Progenitor cell of endocrine pancreas (in vitro differentiated cells): Measurements from ENCODE around the gene C10orf95. TPM values are rescaled to one million over a fixed set of nuclear protein-coding genes. Genes with fewer than 3 reads are reported as not detected.
A peak's percentile ranks its signal among the peaks of the same experiment; 100 is the strongest.

Experiments
- DNase-seq: peaks from one replicate; pipeline ENCODE4 v3.0.0; 2021; ENCODE audit warnings: low spot score; ENCODE audit not compliant: unreplicated experiment
- H3K27ac Mint-ChIP-seq: 2 replicates; pipeline ENCODE4 v1.8.0; 2021; ENCODE audit warnings: mild to moderate bottlenecking, moderate library complexity, mixed read lengths
- H3K27me3 Mint-ChIP-seq: 2 replicates; pipeline ENCODE4 v1.8.0; 2021; ENCODE audit warnings: mixed read lengths
- H3K36me3 Mint-ChIP-seq: 2 replicates; pipeline ENCODE4 v1.8.0; 2022; ENCODE audit warnings: mixed read lengths; ENCODE audit not compliant: insufficient read depth
- H3K4me1 Mint-ChIP-seq: 2 replicates; pipeline ENCODE4 v1.8.0; 2021; ENCODE audit warnings: low read depth, mixed read lengths
- H3K4me3 Mint-ChIP-seq: 2 replicates; pipeline ENCODE4 v1.8.0; 2021; ENCODE audit warnings: low read depth, mild to moderate bottlenecking, moderate library complexity, mixed read lengths
- H3K9me3 Mint-ChIP-seq: 2 replicates; pipeline ENCODE4 v1.8.0; 2021; ENCODE audit warnings: low read depth, mixed read lengths
- microRNA-seq: library from miRNA; unstranded; fragments of <30 nt; microRNA quantifications from one replicate; pipeline ENCODE4 v1.1.0, GENCODE V29; 2020; ENCODE audit warnings: borderline number of aligned reads; ENCODE audit not compliant: unreplicated experiment
- total RNA-seq: library from RNA; stranded (reverse); gene quantifications from 2 replicates; pipeline ENCODE4 v1.2.1, GENCODE V29; 2021
- TF ChIP-seq, protein P1 (sequence below): fragments of 200-600 bp; sonication (generic); IDR thresholded peaks from one replicate; pipeline ENCODE4 v1.5.0; 2021; ENCODE audit warnings: antibody characterized with exemption, mild to moderate bottlenecking; ENCODE audit not compliant: unreplicated experiment

Gene C10orf95
- total RNA-seq, 1 donor from 2014 or later, result 0.77 TPM

DNA sequence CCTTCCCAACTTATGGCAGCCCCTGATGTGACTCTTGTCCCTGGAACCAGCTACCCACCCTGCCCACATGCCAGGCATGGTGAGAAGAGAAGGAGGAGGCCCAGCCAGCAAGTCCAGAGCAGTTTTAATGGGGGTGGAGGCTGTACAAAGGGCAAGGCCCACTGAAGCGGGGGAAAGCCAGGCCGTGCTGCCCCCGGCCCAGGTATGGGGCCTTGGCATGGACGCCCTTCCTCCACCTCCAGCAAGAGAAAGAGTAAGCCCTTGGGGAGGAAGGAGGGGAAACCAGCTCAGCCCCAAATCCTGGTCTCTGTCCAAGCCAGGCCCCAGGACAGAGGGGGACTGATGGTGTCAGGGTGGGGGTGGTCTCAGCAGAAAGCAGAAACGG, 48.8 kb downstream of the C10orf95 start:
- H3K27me3 Mint-ChIP-seq, result peaks cover 21% of the 10 kb centered on the region
- DNase-seq, result no peak
- no peak overlapping the region for H3K4me3 Mint-ChIP-seq
- H3K4me1 Mint-ChIP-seq, result no peaks in the 10 kb centered on the region
- TF ChIP-seq, protein P1, sequence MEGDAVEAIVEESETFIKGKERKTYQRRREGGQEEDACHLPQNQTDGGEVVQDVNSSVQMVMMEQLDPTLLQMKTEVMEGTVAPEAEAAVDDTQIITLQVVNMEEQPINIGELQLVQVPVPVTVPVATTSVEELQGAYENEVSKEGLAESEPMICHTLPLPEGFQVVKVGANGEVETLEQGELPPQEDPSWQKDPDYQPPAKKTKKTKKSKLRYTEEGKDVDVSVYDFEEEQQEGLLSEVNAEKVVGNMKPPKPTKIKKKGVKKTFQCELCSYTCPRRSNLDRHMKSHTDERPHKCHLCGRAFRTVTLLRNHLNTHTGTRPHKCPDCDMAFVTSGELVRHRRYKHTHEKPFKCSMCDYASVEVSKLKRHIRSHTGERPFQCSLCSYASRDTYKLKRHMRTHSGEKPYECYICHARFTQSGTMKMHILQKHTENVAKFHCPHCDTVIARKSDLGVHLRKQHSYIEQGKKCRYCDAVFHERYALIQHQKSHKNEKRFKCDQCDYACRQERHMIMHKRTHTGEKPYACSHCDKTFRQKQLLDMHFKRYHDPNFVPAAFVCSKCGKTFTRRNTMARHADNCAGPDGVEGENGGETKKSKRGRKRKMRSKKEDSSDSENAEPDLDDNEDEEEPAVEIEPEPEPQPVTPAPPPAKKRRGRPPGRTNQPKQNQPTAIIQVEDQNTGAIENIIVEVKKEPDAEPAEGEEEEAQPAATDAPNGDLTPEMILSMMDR, result no peak
- H3K36me3 Mint-ChIP-seq, result no peaks in the 10 kb centered on the region
- H3K27ac Mint-ChIP-seq, result no peak overlapping the region
- no peaks in the 10 kb centered on the region for H3K9me3 Mint-ChIP-seq

DNA sequence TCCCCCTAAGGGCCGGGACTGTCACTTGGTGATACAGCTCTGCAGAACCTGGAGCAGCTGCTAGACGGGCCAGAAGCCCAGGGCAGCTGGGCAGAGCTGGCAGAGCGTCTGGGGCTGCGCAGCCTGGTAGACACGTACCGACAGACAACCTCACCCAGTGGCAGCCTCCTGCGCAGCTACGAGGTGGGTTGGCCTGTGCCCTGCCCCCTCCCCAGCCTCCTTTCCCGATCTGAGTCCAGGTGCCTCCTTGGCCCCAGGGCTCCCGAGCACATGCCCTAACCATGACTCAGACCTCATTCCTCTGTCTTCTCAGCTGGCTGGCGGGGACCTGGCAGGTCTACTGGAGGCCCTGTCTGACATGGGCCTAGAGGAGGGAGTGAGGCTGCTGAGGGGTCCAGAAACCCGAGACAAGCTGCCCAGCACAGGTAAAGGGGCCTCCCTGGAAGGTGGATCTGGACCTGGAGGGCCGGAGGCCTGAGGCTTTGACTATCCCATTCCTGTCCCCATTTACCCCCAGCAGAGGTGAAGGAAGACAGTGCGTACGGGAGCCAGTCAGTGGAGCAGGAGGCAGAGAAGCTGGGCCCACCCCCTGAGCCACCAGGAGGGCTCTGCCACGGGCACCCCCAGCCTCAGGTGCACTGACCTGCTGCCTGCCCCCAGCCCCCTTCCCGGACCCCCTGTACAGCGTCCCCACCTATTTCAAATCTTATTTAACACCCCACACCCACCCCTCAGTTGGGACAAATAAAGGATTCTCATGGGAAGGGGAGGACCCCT, 49.4 kb downstream of the C10orf95 start:
- TF ChIP-seq, protein P1, result no peak
- H3K9me3 Mint-ChIP-seq, result no peaks in the 10 kb centered on the region
- H3K4me1 Mint-ChIP-seq, result no peaks in the 10 kb centered on the region
- H3K27ac Mint-ChIP-seq, result no peak overlapping the region
- H3K27me3 Mint-ChIP-seq, result peaks cover 15% of the 10 kb centered on the region
- no peaks in the 10 kb centered on the region for H3K36me3 Mint-ChIP-seq
- no peak for DNase-seq
- no peak overlapping the region for H3K4me3 Mint-ChIP-seq

DNA sequence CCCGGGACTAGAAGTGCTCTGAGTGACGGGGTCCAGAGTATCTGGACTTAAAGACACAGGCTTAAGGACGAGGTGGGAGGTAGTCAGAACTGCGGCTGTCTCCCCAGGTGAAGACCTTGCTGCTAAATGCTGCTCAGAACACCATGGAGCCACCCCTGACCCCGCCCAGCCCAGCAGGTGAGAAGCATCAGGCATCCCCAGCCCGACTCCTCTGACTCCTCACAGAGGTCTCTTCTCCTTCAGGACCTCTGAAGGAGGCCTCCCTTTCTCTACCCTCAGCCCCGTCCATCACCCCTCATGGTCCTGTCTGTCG, 50.0 kb downstream of the C10orf95 start:
- peaks cover 10% of the 10 kb centered on the region for H3K27me3 Mint-ChIP-seq
- H3K9me3 Mint-ChIP-seq, result no peaks in the 10 kb centered on the region
- H3K36me3 Mint-ChIP-seq, result no peaks in the 10 kb centered on the region
- TF ChIP-seq, protein P1, result no peak
- DNase-seq, result no peak
- H3K4me1 Mint-ChIP-seq, result no peaks in the 10 kb centered on the region
- H3K4me3 Mint-ChIP-seq, result no peak overlapping the region
- no peak overlapping the region for H3K27ac Mint-ChIP-seq

DNA sequence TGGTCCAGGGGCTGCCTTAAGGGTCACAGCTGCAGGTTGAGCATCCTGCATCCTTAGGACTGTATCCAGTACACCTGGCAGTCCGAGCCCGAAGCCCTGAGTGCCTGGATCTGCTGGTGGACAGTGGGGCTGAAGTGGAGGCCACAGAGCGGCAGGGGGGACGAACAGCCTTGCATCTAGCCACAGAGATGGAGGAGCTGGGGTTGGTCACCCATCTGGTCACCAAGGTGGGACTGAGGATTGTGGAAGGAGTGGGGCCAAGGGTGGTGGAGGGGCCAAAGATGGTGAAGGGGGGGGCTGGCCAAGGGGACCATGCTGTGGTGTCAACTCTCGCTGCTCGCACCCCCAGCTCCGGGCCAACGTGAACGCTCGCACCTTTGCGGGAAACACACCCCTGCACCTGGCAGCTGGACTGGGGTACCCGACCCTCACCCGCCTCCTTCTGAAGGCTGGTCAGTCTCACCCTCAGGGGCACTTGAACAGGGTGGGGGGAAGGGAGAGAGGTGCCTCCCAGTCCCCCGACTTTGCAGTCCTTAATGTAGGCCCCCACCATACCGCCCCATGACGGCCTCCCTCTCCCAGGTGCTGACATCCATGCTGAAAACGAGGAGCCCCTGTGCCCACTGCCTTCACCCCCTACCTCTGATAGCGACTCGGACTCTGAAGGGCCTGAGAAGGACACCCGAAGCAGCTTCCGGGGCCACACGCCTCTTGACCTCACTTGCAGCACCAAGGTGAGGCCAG, 50.6 kb downstream of the C10orf95 start:
- H3K27ac Mint-ChIP-seq, result no peak overlapping the region
- TF ChIP-seq, protein P1, result no peak
- no peak overlapping the region for H3K4me3 Mint-ChIP-seq
- peaks cover 4% of the 10 kb centered on the region for H3K27me3 Mint-ChIP-seq
- DNase-seq, result no peak
- H3K4me1 Mint-ChIP-seq, result peaks cover 4% of the 10 kb centered on the region
- H3K9me3 Mint-ChIP-seq, result no peaks in the 10 kb centered on the region
- H3K36me3 Mint-ChIP-seq, result no peaks in the 10 kb centered on the region

DNA sequence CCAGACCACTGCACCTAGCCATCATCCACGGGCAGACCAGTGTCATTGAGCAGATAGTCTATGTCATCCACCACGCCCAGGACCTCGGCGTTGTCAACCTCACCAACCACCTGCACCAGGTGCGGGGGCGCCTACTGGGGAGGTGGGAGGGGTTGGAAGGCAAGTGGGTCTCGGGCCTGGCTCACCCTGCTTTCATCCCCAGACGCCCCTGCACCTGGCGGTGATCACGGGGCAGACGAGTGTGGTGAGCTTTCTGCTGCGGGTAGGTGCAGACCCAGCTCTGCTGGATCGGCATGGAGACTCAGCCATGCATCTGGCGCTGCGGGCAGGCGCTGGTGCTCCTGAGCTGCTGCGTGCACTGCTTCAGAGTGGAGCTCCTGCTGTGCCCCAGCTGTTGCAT, 51.3 kb downstream of the C10orf95 start:
- Mint-ChIP-seq H3K36me3 (no peaks in the 10 kb centered on the region), H3K4me1 (peaks cover 4% of the 10 kb centered on the region), H3K4me3 (no peak overlapping the region)

More for the DNA sequence above, 51.3 kb downstream of the C10orf95 start:
- DNase-seq, result no peak
- TF ChIP-seq, protein P1, result no peak
- Mint-ChIP-seq H3K27me3 (no peaks in the 10 kb centered on the region), H3K27ac (no peak overlapping the region), H3K9me3 (no peaks in the 10 kb centered on the region)

Small RNAs within 50 kb of the gene (microRNA-seq; reads per million reads assigned to microRNA genes)
- gene MIR146B, result 179 reads per million, percentile 62 among the genes with 10 or more reads in this experiment

Other genes starting within 250 kb of the C10orf95 start
- not detected in 2 replicates for gene ELOVL3, start 225.2 kb downstream of the C10orf95 start, total RNA-seq
- gene PITX3, start 210.0 kb downstream of the C10orf95 start, total RNA-seq, result not detected in 2 replicates
- 52.3 and 54.6 TPM in 2 replicates for gene GBF1, start 206.0 kb downstream of the C10orf95 start, total RNA-seq
- gene NFKB2, start 55.8 kb downstream of the C10orf95 start, total RNA-seq, result 21.6 and 23.1 TPM in 2 replicates
- 8.9 and 10.7 TPM in 2 replicates for gene PSD, start 32.8 kb downstream of the C10orf95 start, total RNA-seq
- gene FBXL15, start 30.7 kb downstream of the C10orf95 start, total RNA-seq, result 14.0 and 14.9 TPM in 2 replicates
- gene CUEDC2, start 19.0 kb downstream of the C10orf95 start, total RNA-seq, result 69.9 and 70.5 TPM in 2 replicates
- gene ACTR1A, start 51.2 kb upstream of the C10orf95 start, total RNA-seq, result 87.2 and 104 TPM in 2 replicates
- 23.0 and 25.8 TPM in 2 replicates for gene SUFU, start 52.4 kb upstream of the C10orf95 start, total RNA-seq
- 66.1 and 69.1 TPM in 2 replicates for gene TRIM8, start 192.9 kb upstream of the C10orf95 start, total RNA-seq